CD4-positive, alpha-beta T cell treated with Interleukin-17A for 4 hours (primary cell): ENCODE results near the gene LRRC55.

Experiments used
- DNase-seq: peaks from one replicate; pipeline ENCODE4 v3.0.0-alpha.2; 2020; ENCODE audit warnings: mixed read lengths

Gene LRRC55

GRCh38 chr11:57203882-57204480 lies 22.2 kb downstream of the LRRC55 start:
- no peak for DNase-seq

GRCh38 chr11:57205041-57205641 lies 23.4 kb downstream of the LRRC55 start:
- no peak for DNase-seq

- no peak for DNase-seq
Measured at GRCh38 chr11:57207168-57207567, 25.4 kb downstream of the LRRC55 start.

- DNase-seq, result no peak
Measured at GRCh38 chr11:57210781-57211180, 29.0 kb downstream of the LRRC55 start.

- DNase-seq, result no peak
Measured at GRCh38 chr11:57213342-57214097, 31.8 kb downstream of the LRRC55 start.

GRCh38 chr11:57214098-57214417 lies 32.3 kb downstream of the LRRC55 start:
- DNase-seq, result no peak

GRCh38 chr11:57214494-57214893 lies 32.7 kb downstream of the LRRC55 start:
- DNase-seq, result no peak

- DNase-seq, result no peak
Measured at GRCh38 chr11:57216463-57216862, 34.7 kb downstream of the LRRC55 start.

- no peak for DNase-seq
Measured at GRCh38 chr11:57217053-57217452, 35.3 kb downstream of the LRRC55 start.

GRCh38 chr11:57219021-57219627 lies 37.4 kb downstream of the LRRC55 start:
- no peak for DNase-seq

GRCh38 chr11:57222239-57222638 lies 40.5 kb downstream of the LRRC55 start:
- no peak for DNase-seq

GRCh38 chr11:57223601-57224000 lies 41.8 kb downstream of the LRRC55 start:
- DNase-seq, result no peak

- no peak for DNase-seq
Measured at GRCh38 chr11:57224128-57224527, 42.4 kb downstream of the LRRC55 start.

- DNase-seq, result no peak
Measured at GRCh38 chr11:57224537-57224936, 42.8 kb downstream of the LRRC55 start.

- DNase-seq, result no peak
Measured at GRCh38 chr11:57228600-57228999, 46.8 kb downstream of the LRRC55 start.

GRCh38 chr11:57230316-57230715 lies 48.6 kb downstream of the LRRC55 start:
- DNase-seq, result no peak

GRCh38 chr11:57230791-57231538 lies 49.2 kb downstream of the LRRC55 start:
- DNase-seq, result no peak

- no peak for DNase-seq
Measured at GRCh38 chr11:57231539-57232253, 49.9 kb downstream of the LRRC55 start.

GRCh38 chr11:57233702-57234101 lies 51.9 kb downstream of the LRRC55 start:
- no peak for DNase-seq

- DNase-seq, result no peak
Measured at GRCh38 chr11:57235761-57236703, 54.3 kb downstream of the LRRC55 start.

GRCh38 chr11:57237204-57237681 lies 55.5 kb downstream of the LRRC55 start, which contains the start of gene APLNR:
Gene APLNR (minus strand): TSS chr11:57237250. CDS start chr11:57237004, 246 bp downstream.
- no peak for DNase-seq
